Upper lobe of left lung (tissue), 6 donors: ENCODE data around the gene BAG5. TPM values are rescaled to one million over a fixed set of nuclear protein-coding genes. Genes with fewer than 3 reads are reported as not detected.
"Not testable (repeated sequence)": the region's sequence is repeated elsewhere in the genome, so short reads cannot be mapped to it uniquely, and the experiment has no call there.

Experiments used
- ATAC-seq, 2 donors: fragments of 200-7000 bp; cut with Tn5 transposase; one replicate each; pipeline ENCODE4 v1.9.1; 2022; ENCODE audit warnings: mild to moderate bottlenecking in 2 of 2, moderate library complexity in 2 of 2; ENCODE audit not compliant: low FRiP score in 2 of 2
- DNase-seq, 2 donors: peaks; one replicate each; pipeline ENCODE4 v3.0.0-alpha.2; 2019 to 2020
- H3K27ac ChIP-seq, 4 donors: fragments of 200-600 bp; sonication (generic); one replicate each; pipeline ENCODE4 v1.5.1; 2016 to 2019
- H3K27me3 ChIP-seq, 4 donors: fragments of 200-600 bp; sonication (generic); one replicate each; pipeline ENCODE4 v1.5.1; 2017 to 2019
- H3K36me3 ChIP-seq, 4 donors: fragments of 200-600 bp; sonication (generic); one replicate each; pipeline ENCODE4 v1.5.1; 2016 to 2019
- H3K4me1 ChIP-seq, 4 donors: fragments of 200-600 bp; sonication (generic); one replicate each; pipeline ENCODE4 v1.5.1; 2018 to 2019
- H3K4me3 ChIP-seq, 4 donors: fragments of 200-600 bp; sonication (generic); one replicate each; pipeline ENCODE4 v1.5.1; 2017 to 2019; ENCODE audit warnings: mild to moderate bottlenecking in 2 of 4, moderate library complexity in 1 of 4
- H3K9me3 ChIP-seq, 4 donors: fragments of 200-600 bp; sonication (generic); one replicate each; pipeline ENCODE4 v1.5.1; 2018 to 2019
- EP300 ChIP-seq, 4 donors: sonication (generic); formaldehyde crosslinking; IDR thresholded peaks; one replicate each; pipeline ENCODE4 v1.5.1; 2017; ENCODE audit warnings: antibody characterized with exemption in 4 of 4, control low read depth in 2 of 4
- POLR2A ChIP-seq, 4 donors: fragments of 450-650 bp; IDR thresholded peaks; one replicate each; pipeline ENCODE4 v1.5.1; 2016 to 2017; ENCODE audit warnings: antibody characterized with exemption in 4 of 4, mild to moderate bottlenecking in 2 of 4
- POLR2AphosphoS5 ChIP-seq, 2 donors: sonication (generic); formaldehyde crosslinking; IDR thresholded peaks; one replicate each; pipeline ENCODE4 v1.5.1; 2017; ENCODE audit warnings: antibody characterized with exemption in 2 of 2
- WGBS, 2 donors: methylation state at CpG; one replicate each; pipeline ENCODE4 v1.1.5; 2017 to 2018; 5-methylcytosine and 5-hydroxymethylcytosine counted together
- total RNA-seq, 6 donors: library from RNA; depleted of rRNA in 4 of 6; stranded (reverse); fragments of >200 nt in 4 of 6; gene quantifications; one replicate each; pipeline versions ENCODE4 v1.1.0 to v1.2.1, GENCODE V29; 2016 to 2021
- TF ChIP-seq, protein P1 (sequence below), 6 experiments: fragments of 450-650 bp in 4 of 6; fragments of 200-600 bp in 2 of 6; sonication (generic) in 2 of 6; IDR thresholded peaks; one replicate each; pipeline ENCODE4 v1.5.1; 2016 to 2019; ENCODE audit warnings: antibody characterized with exemption in 6 of 6
- donor health status: DM: no; HTN: no; CAD: no; lungs with moderate emphysema.
- donor health status: DM: no; HTN: yes; CAD: no; lungs with severe emphysema.

BAG5 gene
- total RNA-seq, 6 donors from 2014 or later: 12.6 to 36.9 (median 27.1) TPM

DNA sequence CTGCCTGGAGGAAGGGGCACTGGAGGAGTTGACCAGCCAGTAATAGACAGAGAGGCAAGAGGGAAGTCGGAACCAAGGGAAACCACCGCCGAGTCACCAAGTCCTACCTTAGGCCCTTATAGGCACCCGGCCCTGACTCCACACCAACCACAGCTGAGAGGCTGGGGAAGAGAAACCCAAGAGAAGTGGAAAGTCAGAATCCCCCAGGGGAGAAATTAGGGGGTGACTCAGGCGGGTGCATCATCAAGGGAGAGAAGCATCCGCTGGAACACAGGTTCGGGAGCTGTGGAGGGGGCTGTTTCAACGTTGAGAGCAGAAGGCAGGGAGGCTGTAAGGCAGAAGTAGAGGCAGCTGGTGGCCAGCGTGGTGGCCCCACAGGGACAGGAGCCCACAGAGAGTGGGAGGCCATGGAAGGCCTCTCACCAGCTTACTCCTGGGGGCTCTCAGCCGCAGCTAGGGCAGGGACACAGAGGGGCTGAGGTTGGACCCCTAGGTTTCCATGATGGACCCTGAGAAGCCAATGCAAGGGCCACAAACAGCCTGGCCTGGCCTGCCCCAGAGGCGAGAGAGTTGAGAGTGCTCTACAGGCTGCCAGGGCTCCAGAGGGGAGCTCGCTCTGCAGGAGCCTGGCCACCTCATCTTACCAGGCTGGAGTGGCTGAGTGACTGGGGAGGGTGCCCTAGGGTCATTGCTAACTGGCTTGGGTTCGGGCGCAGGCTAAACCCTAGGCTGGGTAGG lies 34.9 kb downstream of the BAG5 start:
- H3K9me3 ChIP-seq: no peaks in the 10 kb centered on the region
- DNase-seq: peak in 1 of 2 donors; percentile 42

DNA sequence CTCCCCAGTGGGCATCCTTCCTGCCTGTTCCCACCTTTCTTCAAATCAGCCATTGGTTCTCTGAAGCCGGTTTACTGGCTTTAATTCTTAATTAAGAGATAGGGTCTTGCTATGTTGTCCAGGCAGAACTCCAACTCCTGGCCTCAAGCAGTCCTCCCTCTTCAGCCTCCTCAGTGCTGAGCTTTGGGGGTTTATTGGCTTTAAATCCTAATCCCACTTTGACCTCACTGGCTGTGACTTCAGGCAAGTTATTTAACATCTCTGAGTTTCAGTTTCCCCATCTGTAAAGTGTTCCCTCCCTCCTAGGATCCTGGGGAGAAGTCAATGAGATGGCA lies 35.6 kb downstream of the BAG5 start:
- 81 to 83% methylated on average over 1 of the region's 1 CpG for WGBS, 2 donors
- Histone ChIP-seq H3K27me3 (peaks cover 0 to 15% (median 7%) of the 10 kb centered on the region in 4 donors), H3K4me3 (no peak overlapping the region), H3K4me1 (peaks cover 38 to 66% (median 44%) of the 10 kb centered on the region in 4 donors), H3K27ac (peak overlapping the region in 3 of 4 donors; percentile 88 to 93 (median 92)), H3K36me3 (peaks cover 0 to 7% (median 3%) of the 10 kb centered on the region in 4 donors), H3K9me3 (no peaks in the 10 kb centered on the region)
- TF ChIP-seq, protein P1, sequence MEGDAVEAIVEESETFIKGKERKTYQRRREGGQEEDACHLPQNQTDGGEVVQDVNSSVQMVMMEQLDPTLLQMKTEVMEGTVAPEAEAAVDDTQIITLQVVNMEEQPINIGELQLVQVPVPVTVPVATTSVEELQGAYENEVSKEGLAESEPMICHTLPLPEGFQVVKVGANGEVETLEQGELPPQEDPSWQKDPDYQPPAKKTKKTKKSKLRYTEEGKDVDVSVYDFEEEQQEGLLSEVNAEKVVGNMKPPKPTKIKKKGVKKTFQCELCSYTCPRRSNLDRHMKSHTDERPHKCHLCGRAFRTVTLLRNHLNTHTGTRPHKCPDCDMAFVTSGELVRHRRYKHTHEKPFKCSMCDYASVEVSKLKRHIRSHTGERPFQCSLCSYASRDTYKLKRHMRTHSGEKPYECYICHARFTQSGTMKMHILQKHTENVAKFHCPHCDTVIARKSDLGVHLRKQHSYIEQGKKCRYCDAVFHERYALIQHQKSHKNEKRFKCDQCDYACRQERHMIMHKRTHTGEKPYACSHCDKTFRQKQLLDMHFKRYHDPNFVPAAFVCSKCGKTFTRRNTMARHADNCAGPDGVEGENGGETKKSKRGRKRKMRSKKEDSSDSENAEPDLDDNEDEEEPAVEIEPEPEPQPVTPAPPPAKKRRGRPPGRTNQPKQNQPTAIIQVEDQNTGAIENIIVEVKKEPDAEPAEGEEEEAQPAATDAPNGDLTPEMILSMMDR (IDR thresholded peaks at IDR 0.05): no peak
- no peak for TF ChIP-seq EP300 (IDR thresholded peaks at IDR 0.05)
- TF ChIP-seq POLR2AphosphoS5 (IDR thresholded peaks at IDR 0.05): no peak
- TF ChIP-seq POLR2A (IDR thresholded peaks at IDR 0.05): no peak
- DNase-seq (no peak), ATAC-seq (no peak)

More for the DNA sequence above, 34.9 kb downstream of the BAG5 start:
- Histone ChIP-seq H3K36me3 (peaks cover 0 to 13% (median 3%) of the 10 kb centered on the region in 4 donors), H3K4me3 (peak overlapping the region in 3 of 4 donors; percentile 73 to 99 (median 94)), H3K27me3 (peaks cover 0 to 8% (median 3%) of the 10 kb centered on the region in 4 donors), H3K4me1 (peaks cover 34 to 59% (median 40%) of the 10 kb centered on the region in 4 donors), H3K27ac (peak overlapping the region; percentile 88 to 93 (median 91))
- TF ChIP-seq, protein P1 (IDR thresholded peaks at IDR 0.05): no peak
- TF ChIP-seq POLR2AphosphoS5 (IDR thresholded peaks at IDR 0.05): no peak
- no peak for TF ChIP-seq EP300 (IDR thresholded peaks at IDR 0.05)
- TF ChIP-seq POLR2A (IDR thresholded peaks at IDR 0.05): no peak
- WGBS, 2 donors: 80 to 85% methylated on average over 12 to 14 of the region's 14 CpGs
- ATAC-seq: peak in 1 of 2 donors; percentile 0

DNA sequence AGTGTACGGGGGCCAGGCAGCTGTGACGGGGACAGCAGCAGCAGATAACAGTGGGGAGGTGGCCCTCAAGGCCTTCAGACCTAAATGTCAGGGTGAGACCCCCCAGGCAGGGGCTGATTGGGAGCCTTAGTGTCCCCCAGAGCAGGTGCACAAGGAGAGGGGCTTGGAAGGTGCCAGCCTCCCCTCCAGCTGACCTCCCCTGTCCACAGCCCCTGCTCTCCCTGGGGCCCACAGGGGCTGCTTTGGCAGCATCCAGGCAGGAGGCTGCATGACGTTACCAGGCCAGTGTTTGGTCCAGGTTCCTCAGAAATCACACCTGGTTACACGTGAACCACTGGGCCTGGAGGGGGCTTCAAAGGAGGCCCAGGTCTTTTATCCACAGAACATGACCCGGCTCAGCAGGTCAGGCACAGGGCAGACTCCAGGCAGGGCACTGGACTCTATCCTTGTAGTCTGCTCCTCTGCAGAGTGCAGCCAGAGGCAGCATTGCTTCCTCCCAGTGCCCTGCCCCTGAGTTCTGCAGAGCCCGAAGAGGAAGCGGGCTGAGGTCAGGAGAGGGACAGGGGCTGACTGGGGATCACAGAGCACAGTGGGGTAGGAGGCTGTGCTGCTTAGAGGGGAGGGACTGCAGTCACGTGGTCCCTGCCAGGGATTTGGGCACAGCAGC lies 36.1 kb downstream of the BAG5 start:
- TF ChIP-seq POLR2A (IDR thresholded peaks at IDR 0.05) (no peak), EP300 (IDR thresholded peaks at IDR 0.05) (no peak), POLR2AphosphoS5 (IDR thresholded peaks at IDR 0.05) (no peak)
- TF ChIP-seq, protein P1 (IDR thresholded peaks at IDR 0.05): no peak
- Histone ChIP-seq H3K27me3 (peaks cover 0 to 20% (median 9%) of the 10 kb centered on the region in 4 donors), H3K4me3 (no peak overlapping the region), H3K36me3 (peaks cover 0 to 7% (median 3%) of the 10 kb centered on the region in 4 donors), H3K27ac (peak overlapping the region in 2 of 4 donors; percentile 4 to 88), H3K9me3 (no peaks in the 10 kb centered on the region), H3K4me1 (peaks cover 41 to 71% (median 48%) of the 10 kb centered on the region in 4 donors)
- WGBS, 2 donors: 31 to 65% methylated on average over 3 to 8 of the region's 8 CpGs
- DNase-seq (no peak), ATAC-seq (peak in 1 of 2 donors; percentile 0)

DNA sequence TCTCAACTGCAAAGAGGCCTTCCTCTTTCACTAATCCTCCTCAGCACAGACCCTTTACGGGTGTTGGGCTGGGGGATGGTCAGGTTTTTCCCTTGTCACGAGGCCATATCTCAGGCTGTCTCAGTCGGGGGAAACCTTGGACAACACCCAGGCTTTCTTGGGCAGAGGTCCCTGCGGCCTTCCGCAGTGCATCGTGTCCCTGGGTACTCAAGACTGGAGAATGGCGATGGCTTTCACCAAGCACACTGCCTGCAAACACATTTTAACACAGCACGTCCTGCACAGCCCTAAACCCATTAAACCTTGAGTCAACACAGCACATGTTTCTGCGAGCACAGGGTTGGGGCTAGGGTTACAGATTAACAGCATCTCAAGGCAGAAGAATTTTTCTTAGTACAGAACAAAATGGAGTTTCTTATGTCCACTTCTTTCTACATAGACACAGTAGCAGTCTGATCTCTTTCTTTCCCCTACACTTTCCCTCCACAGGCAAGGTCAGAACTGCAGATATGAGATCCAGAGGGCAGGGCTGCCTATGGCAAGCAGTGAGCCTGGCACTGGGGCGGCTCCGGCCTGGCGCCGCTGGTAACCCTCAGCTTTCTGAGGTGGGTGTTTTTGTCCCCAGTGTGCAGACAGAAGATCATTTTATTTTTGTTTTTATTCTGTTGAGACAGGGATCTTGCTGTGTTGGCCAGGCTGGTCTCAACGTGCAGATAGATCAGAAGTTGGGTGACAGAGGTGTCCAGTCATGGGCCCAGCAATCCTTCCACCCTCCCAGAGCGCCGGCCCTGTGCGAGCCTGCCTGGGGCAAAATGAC lies 36.8 kb downstream of the BAG5 start:
- peak in 1 of 2 donors; percentile 68 for DNase-seq
- peaks cover 0 to 20% (median 11%) of the 10 kb centered on the region in 4 donors for H3K27me3 ChIP-seq
- not testable (repeated sequence) for H3K4me3 ChIP-seq, H3K36me3 ChIP-seq, ATAC-seq, H3K9me3 ChIP-seq
- WGBS, 2 donors: 74 to 92% methylated on average over 10 to 17 of the region's 17 CpGs
- peak overlapping the region in 1 of 4 donors; percentile 88 for H3K27ac ChIP-seq
- H3K4me1 ChIP-seq: peaks cover 47 to 71% (median 52%) of the 10 kb centered on the region in 4 donors
